Right renal pelvis (tissue), 4 donors: ENCODE measurements around the gene KRTCAP2. TPM values are rescaled to one million over a fixed set of nuclear protein-coding genes. Genes with fewer than 3 reads are reported as not detected.
"Not testable (repeated sequence)": the region's sequence is repeated elsewhere in the genome, so short reads cannot be mapped to it uniquely, and the experiment has no call there.

ENCODE experiments used
- DNase-seq, 4 donors: peaks; one replicate each; pipeline ENCODE4 v3.0.0-alpha.2; 2013; ENCODE audit warnings: low read depth in 4 of 4, low spot score in 3 of 4, missing footprints in 1 of 4
- polyA plus RNA-seq, 4 donors: library from polyadenylated mRNA; unstranded; fragments of 120-200 nt; gene quantifications; one replicate each; pipeline ENCODE4 v1.2.1, GENCODE V29; 2013; ENCODE audit not compliant: insufficient read length in 4 of 4

Gene KRTCAP2
- polyA plus RNA-seq = 100 to 1,000 TPM; 137 to 177 (median 153) TPM

DNA sequence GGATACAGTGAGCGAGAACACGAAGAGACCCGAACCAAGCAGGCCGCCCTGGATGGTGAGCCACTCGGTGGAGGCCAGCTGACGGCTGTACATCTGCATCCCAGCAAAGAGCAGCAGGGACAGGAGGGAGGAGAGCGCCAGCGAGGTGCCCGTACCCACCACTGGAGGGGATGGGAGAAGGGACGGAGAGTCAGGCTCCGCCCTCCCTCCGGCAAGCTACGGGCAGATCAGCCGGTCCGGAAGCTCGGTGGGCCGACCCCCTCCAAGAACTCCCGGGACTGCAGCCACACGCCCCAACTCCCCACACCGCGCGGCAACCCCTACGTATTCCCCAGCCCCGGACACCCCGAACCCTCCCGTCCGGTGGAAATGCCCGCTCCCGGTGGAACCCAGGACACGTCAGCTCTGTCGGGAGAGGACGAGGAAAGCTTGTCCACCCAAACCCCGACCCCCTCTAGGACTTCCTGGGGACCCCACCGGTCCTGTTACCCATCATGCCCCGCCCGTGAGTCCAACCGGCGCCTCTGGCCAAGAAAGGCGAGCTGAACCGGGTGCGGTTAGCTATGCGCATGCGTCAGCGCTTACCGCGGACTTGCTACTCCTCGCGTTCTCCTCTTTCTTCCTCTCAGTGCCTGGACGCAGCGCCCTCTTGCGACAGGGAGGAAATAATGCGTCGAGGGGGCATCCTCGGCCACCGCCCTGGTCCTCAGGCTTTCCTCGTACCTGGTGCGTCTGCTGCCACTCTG lies at the start of gene KRTCAP2:
Gene KRTCAP2, minus strand, starts transcription at position 573 of the 746 bp plus-strand sequence. Its CDS starts 80 bp downstream, at position 493.
- peak; percentile 91 to 94 (median 92) for DNase-seq

DNA sequence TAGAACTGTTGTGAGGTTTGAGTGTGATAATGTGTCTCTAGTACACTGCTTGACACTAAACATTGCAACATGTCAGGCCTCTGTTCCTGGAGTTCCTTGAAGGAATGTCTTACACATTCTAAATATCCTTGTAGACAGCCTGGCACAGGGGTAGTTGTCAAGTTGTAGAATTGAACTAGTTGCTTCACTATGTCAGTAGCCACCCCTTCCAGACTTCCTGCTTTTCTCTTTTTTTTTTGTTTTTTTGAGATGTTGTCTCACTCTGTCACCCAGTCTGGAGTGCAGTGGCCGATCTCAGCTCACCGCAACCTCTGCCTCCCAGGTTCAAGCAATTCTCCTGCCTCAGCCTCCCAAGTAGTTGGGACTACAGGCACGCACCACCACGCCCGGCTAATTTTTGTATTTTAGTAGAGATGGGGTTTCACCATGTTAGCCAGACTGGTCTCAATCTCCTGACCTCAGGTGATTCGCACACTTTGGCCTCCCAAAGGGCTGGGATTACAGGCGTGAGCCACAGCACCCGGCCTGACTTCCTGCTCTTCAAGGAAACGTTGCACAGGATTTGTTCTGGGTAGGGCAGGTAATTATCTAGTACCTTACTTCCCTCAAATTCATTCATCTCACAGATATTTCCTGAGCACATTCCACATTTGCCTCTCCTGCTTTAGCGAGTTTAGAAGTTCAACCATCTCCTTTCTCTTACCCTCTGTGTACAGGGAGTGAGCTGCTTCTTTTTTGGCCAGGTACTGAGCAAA lies 47.3 kb upstream of the KRTCAP2 start:
- not testable (repeated sequence) for DNase-seq

DNA sequence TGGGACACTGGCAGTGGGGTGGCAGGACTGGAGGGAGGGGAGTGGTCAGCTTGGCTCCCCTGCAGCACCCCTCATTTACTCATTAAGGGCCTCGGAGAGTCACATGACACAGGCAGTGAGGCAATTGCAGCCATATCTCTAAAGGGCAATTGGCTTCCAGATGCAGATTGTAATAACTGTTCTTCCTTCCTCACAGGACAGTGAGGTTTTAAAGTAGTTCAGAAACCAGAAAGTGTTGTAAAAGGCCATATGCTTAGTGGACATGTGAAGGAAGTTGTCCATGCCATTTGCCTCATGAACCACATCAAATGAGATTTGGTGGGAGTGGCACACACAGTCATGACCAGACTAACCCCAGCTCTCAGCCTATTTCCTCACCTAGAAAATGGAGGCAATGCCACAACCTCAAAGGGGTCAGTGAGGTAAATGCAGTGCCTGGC lies 46.5 kb upstream of the KRTCAP2 start:
- DNase-seq = no peak

DNA sequence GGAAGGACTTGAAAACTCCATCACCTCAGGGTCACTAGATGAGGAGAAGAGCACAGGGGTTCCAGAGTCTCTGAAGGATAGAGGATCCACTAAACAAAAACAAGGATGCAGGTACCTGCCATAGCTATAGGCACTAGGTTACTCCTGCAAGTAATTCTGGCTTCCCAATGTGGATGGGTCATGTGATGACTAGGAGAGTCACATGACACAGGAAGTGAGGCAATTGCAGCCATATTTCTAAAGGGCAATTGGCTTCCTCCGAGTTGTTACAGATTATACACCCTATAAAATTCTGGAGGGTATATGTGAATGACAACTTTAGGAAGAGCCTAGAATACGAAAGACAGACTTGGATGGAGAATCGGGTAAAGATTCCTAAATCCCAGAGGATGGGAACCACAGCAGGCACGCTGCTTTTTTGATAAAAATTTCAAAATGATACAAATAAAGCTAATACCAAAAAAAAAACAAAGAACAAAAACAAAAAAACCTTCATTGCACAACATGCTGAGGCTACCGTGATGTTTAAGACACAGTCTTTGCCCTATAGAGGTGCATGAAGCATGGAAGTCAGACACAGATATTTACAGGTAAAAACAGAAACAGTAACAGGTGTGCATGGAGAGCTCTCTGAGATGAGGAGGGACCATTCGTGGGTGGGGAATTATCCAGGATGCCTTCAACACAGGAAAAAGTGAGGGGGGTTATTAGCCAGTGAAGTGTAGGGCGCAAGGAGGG lies 45.9 kb upstream of the KRTCAP2 start:
- DNase-seq = no peak

DNA sequence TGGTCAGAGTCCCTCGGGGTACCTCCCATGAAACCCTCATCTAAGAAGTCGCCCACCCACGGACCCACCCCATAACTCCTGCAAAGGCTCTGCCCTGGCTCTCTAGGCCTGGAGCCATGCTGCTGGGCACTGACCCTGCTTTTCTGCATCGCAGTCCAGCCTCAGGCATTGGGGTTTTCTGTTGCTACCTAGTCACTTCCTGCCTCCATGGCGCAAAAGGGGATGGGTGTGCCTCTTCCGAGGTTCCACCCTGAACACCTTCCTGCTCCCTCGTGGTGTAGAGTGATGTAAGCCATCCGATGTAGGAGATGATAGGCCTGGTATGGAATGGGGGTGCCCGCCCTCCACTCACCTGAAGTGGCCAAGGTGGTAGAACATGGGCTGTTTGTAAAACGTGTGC lies 41.6 kb upstream of the KRTCAP2 start:
- DNase-seq = not testable (repeated sequence)

DNA sequence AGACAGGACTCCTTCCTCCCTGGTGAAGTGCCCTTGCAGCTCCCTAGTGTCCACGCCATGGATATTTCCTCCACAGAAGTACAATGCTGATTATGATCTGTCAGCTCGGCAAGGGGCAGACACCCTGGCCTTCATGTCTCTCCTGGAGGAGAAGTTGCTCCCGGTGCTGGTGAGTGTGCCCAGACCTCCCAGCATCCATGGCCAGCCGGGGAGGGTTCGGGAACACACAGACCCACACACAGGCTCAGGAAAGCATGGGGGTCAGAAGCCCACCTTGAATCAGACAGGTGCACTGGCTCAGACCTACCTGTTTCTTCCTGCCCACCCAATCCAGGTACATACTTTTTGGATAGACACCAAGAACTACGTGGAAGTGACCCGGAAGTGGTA lies 38.9 kb upstream of the KRTCAP2 start:
- not testable (repeated sequence) for DNase-seq

DNA sequence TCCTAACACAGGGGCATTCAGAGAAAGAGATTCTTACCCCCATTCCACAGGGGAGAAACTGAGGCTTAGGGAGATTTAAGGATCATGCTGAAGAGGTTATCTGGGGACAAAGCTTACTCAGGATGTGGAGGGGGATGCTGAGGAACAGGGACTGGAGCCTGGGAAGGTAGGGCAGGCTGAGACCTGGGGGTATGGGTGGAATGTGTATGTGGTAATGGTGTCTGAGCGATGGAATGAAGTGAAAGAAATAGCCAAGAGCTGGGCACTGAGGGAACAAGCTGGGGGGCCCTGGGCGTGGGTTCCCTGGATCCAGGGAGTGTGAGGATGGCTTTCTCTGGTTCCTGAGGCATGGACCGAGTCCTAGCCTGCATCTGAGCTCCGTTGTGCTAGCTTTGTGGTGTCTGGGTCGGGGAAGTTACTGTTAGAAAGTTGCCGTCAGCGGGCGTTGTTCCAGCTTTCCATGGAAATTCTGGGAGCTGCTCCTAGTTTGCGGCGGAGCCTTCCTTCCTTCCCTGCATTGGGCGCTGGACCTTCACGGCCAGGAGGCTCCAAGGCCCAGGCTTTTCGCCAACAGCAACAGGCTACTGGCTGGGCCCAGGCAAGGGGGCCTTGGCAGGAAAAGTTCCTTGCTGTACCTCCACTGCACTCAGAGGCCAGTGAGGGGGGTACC lies 38.4 kb upstream of the KRTCAP2 start:
- not testable (repeated sequence) for DNase-seq

DNA sequence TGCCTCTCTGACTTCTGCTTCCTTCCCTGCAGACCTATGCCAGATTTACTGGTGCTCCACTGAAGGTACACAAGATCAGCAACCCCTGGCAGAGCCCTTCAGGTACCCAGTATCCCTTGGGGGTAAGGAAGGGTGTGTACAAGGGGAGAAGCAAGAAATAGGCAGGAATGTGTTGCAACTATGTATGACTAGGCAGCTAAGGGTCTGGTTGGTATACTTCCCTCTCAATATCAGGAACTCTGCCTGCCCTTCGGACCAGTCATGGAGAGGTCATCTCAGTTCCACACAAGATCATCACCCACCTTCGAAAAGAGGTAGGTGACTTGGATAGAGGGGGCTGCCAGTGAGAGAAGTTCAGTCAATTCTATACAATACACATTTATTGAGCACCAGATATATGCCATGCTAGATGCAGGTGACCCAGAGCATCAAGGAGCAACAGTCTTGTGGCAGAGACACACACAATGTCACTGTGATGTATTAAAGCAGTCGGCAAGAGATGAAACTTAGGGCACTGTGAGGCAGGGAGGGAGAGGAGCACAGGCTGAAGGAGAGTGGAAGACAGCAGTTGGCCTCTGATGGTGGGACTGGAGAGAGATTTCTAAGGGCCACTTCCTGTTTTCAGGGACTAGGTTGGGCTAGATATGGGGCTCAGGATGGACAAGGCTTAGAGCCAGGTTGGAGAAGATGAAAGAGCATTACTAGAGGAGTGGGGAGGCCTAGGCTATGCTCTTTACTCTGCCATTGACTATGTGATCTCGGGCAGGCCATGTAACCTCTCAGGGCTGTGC lies 37.4 kb upstream of the KRTCAP2 start:
- no peak for DNase-seq

DNA sequence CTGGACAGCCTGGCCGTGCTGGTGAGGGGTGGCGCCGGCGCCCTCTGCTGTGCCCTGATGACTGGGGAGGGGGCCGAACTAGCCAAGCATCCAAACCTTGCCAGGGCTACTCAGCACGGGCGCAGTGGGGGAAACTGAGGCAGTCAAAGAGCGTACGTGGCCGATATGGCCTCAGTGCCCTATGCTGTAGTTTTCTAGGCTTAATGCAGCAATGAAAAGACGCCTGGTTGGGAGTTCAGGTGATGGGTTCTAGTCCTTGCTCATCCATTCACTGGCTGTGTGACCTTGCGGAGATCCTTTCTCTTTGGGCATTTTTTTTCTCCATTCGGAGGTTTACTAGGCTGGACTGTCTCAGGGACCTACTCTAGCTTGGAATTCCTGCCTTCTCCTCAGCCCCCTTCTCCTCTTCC lies 36.2 kb upstream of the KRTCAP2 start:
- DNase-seq = no peak

DNA sequence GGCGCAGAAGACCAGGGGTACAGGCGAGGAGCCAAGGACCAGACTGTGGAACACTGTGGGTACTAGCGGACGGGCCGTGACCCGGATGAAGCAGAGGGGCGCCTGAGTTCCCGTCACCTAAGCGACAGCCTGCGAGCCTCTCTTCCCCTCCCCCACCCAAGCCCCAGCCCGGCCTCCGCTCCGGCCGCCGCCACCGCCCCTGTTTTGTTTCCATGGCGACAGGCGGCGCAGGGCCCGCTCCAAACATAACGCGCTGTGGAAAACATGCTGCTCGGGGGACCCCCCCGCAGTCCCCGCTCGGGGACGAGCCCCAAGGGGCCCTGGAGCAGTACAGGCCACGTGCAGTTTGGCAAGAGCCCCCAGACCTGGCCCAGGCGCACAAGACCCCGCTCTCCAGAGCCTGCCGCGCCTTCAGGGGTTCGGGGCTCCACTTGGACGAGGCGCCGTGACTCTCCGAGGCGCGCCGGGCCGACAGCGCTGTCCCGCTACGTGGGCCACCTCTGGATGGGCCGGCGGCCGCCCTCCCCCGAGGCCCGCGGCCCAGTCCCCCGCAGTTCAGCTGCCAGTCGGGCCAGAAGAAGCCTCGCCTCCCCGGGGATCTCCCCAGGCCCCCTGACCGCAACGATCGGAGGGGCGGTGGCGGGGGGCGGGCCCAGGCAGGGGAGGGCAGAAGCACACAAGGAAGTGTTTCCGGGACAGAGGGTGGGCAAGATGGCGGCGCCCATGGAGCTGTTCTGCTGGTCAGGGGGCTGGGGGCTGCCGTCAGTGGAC lies 35.6 kb upstream of the KRTCAP2 start, which contains the start of gene MTX1:
Gene MTX1, plus strand, starts transcription at position 155 of the 771 bp plus-strand sequence. Its CDS starts 110 bp downstream, at position 265.
- peak in 3 of 4 donors; percentile 77 to 86 (median 83) for DNase-seq

DNA sequence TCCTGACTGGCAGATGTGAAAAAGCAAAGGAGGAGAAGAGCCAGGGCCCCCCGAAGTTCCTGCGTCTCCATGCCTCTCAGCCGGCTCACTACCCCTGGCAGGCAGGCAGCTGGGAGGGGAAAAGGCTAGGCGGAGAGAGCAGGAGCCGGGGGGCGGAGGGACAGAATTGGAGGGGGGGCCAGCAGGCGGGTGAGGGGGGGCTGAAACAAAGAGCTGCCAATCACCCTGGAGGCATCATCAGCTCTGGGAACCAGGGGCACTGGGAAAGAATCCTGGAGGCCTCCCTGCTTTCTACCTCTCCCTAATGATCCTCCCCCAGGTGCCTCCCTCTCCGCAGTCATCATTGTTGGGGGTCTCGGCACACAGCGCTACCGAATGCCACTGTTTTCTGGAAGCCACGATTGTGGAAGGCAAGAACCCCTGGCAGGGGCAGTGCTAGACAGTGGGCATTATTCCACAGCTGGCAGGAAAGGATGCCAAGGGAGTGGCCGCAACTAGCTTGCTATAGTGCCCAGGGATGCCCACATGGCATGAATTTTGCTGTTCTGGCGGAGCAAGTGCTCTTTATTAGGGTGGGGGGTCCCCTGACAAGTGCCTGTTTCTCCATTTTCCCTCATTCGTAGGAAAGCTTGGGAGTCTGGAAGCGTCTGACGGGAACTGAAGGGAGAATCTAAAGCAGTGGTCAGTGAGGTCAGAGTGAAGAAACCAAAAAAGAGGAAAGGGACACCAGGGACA lies 34.9 kb upstream of the KRTCAP2 start, which contains the start of gene THBS3:
Gene THBS3, minus strand, starts transcription at position 92 of the 735 bp plus-strand sequence. Its CDS starts 21 bp downstream, at position 71.
- no peak for DNase-seq

DNA sequence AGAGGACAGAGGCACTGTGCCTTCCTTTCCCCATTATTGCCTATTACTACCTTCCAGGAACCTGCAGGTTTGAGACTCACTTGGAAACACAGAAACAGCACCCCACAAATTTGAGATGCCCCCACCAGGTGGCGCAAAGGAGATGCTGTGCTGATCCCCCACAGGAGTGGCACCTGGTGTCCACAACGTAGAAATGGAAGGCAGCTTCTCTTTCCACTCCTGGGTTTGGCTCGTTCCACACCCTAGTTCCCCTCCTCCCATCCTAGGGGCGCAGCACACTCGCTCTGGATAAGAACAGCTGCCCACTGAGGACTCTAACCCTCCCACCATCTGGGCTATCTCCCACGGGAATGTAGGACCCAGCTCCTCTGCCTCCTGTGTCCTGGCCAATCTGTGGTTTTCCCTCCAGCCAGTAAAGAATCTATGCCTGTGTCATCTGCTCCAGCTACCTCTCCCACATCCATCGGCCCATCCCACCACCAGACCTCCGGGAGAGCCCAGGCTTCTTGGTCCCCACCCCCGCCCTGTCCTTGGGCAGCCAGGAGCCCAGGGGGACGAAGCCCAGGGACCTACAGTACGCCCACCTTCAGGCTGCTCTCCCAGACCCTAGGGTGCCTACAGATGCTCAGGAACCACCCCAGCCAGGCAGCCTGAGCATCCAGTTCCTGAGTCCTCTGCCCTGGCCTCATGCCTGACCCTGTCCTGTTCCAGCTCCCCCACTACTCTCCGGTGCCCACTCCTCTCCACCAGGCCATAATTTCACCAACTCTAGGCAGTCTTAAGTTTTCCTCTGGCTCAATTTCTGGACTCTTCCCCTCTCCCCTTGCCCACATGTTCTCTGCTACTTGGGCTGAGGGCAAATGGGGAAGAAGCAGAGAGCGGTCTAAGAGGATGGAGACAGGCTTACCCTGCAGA lies 34.0 kb upstream of the KRTCAP2 start:
- peak in 1 of 4 donors; percentile 76 for DNase-seq

DNA sequence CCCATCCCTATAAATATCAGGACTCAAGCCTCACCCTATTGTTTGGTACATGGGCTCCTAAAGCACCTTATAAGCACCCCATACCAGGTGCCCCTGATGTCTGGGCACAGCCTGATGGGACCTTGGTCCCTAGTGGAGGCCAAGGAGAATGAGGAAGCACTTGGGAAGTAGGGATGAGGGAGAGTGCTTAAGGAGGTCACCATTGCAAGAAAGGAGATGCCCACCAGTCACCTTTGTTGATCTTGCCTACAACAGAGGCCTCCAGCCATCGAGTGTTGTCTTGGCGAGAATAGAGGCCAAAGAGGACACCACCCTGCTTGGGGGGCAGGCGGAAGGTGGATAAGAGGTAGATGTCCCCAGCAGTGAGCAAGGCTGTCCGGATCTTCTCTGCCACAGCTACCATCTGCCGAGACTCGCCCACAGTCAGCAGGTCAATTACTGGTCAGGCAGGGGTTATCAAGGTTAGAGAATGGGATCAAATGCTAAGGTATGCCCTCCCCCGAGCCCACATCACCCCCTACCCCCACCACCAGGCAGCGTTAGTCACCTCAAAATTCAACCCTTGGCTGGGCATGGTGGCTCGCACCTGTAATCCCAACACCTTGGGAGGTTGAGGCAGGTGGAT lies 33.0 kb upstream of the KRTCAP2 start:
- DNase-seq = no peak

DNA sequence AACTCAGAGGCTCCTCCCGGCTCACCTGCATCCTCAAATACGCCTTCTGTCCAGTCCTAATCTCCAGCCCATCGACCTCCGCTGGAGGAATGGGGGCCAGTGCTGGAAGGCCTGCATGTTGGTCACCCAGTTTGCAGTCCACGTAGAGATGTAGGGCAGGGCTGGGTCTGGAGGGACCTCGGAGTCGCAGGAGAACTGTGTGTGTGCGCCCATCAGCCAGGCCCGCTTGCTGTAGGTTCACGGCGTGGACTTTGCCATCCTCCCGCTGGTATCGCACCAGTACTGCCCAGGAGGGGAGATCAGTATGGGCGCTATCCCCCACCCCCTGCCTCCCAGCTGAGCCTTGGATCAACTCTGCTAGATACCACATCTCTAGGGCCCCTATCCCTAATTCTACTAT lies 31.9 kb upstream of the KRTCAP2 start:
- no peak for DNase-seq

DNA sequence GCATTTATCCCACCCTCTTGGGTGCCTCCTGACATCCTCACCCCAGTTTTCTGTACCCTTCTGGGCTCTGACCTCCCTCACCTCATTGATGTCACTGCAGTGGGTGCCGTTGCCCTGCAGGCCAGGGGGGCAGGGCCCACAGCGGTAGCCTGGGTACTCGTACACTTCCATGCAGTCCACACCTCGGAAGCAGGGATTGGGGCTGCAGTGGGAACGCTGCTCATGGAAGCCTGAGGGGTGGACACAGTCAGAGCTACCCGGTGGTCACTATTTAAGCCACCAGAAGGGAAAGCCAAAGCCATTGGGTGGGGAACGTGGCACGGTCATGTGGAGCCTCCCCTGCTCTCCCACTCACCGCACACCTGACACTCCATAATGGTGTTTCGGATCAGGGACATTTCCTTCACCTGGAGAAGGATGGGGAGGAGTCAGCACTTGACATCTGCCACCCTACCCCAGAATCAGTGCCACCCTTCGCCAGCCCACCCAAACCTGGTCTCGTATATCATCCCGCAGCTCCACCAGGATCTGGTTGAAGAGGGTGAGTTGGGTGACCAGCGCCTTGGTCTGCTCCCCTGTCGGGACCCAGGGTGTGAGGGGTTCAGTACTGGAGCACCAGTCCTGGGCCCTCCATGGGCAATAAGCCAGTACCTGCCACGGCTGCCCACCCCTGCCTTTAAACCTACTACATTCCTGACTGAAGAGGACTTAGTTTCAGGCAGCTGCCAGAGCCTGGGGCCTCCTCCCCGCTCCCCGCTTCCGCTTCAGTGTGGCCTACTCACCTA lies 29.8 kb upstream of the KRTCAP2 start:
- no peak for DNase-seq

DNA sequence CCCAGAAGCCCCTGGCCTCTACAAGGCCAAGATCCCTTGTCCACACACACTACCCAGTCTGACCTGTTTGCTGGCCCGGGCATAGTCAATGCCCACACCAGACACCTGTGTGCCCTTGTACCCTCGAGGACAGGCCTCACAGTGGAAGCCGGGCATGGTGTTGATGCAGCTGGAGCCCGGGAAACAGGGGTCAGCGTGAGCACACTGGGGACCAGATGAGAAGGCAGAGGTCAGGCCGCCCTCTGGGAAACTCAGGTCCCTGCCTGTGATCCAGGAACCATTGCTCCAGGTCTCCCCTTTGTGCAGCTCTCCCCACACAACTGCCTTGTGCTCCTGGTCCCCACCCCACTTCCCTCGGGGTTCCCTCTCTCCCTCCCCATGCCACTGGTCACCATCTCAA lies 29.1 kb upstream of the KRTCAP2 start:
- no peak for DNase-seq
